Neutrophil (primary cell): ENCODE results near the gene NRROS.

Experiments
- H3K27ac ChIP-seq: fragments of 200-600 bp; sonication (generic); 2 replicates; pipeline ENCODE4 v1.5.1; 2016; ENCODE audit warnings: mild to moderate bottlenecking, moderate library complexity
- H3K27me3 ChIP-seq: fragments of 200-600 bp; sonication (generic); 2 replicates; pipeline ENCODE4 v1.6.0; 2016; ENCODE audit warnings: mild to moderate bottlenecking
- H3K36me3 ChIP-seq: fragments of 200-600 bp; sonication (generic); 2 replicates; pipeline ENCODE4 v1.5.1; 2017
- H3K4me1 ChIP-seq, 2 experiments: fragments of 200-600 bp in 1 of 2; sonication (generic) in 1 of 2; 1 replicate in 1 of 2; 2 replicates in 1 of 2; pipeline versions ENCODE4 v1.5.1 to v1.6.1; 2013 to 2016; ENCODE audit warnings: low read depth in 1 of 2, low read length in 1 of 2, mild to moderate bottlenecking in 1 of 2, moderate library complexity in 1 of 2; ENCODE audit not compliant: control insufficient read depth in 1 of 2, insufficient read depth in 1 of 2
- H3K4me3 ChIP-seq, 2 experiments: fragments of 200-600 bp in 1 of 2; sonication (generic) in 1 of 2; 1 replicate in 1 of 2; 2 replicates in 1 of 2; pipeline ENCODE4 v1.5.1; 2013 to 2016; ENCODE audit warnings: low read depth in 1 of 2, low read length in 1 of 2, mild to moderate bottlenecking in 1 of 2, moderate library complexity in 1 of 2
- H3K9me3 ChIP-seq: fragments of 200-600 bp; sonication (generic); 2 replicates; pipeline ENCODE4 v1.5.1; 2016
- TF ChIP-seq, protein P1 (sequence below): fragments of 200-600 bp; sonication (generic); IDR thresholded peaks from 2 replicates; pipeline ENCODE4 v1.5.1; 2016; ENCODE audit warnings: antibody characterized with exemption

NRROS gene

DNA sequence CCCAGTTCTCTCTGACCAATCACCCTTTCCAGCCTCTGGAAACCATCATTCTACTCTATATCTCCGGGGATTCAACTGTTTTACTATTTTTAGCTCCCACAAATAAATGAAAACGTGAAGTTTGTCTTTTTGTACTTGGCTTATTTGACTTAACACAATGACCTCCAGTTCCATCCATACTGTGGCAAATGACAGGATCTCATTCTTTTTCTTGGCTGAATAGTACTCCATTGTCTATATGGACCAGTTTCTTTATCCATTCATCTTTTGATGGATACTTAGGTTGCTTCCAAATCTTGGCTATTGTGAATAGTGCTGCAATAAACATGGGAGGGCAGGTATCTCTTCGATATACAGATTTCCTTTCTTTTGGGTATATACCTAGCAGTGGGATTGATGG is 34.1 kb downstream of the NRROS start:
- Histone ChIP-seq H3K27ac (no peak overlapping the region), H3K36me3 (no peaks in the 10 kb centered on the region), H3K9me3 (no peaks in the 10 kb centered on the region), H3K4me3 (no peak overlapping the region), H3K4me1 (peaks cover 25 to 26% of the 10 kb centered on the region in 2 experiments), H3K27me3 (no peaks in the 10 kb centered on the region)
- TF ChIP-seq, protein P1, sequence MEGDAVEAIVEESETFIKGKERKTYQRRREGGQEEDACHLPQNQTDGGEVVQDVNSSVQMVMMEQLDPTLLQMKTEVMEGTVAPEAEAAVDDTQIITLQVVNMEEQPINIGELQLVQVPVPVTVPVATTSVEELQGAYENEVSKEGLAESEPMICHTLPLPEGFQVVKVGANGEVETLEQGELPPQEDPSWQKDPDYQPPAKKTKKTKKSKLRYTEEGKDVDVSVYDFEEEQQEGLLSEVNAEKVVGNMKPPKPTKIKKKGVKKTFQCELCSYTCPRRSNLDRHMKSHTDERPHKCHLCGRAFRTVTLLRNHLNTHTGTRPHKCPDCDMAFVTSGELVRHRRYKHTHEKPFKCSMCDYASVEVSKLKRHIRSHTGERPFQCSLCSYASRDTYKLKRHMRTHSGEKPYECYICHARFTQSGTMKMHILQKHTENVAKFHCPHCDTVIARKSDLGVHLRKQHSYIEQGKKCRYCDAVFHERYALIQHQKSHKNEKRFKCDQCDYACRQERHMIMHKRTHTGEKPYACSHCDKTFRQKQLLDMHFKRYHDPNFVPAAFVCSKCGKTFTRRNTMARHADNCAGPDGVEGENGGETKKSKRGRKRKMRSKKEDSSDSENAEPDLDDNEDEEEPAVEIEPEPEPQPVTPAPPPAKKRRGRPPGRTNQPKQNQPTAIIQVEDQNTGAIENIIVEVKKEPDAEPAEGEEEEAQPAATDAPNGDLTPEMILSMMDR: no peak

DNA sequence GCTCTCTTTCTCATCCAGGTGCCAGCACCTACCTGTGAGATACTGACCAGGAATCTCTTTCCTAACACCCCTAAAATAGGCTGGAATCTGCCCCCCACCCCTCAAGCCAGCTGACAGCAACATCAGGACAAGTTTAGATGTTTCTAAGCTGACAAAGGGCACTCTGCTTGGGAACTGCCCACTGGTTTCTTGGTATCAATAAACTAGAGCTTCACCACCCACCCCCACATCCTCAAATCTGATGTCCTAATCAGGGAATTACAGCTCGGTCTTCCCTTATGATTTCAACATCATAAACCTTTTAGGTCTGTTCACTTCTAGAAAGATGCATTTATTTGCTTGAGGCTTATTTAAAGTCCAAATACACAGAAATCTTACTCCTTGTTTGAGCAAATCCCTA is 37.9 kb downstream of the NRROS start:
- H3K27ac ChIP-seq: peak overlapping the region; percentile 29
- H3K27me3 ChIP-seq: no peaks in the 10 kb centered on the region
- peaks cover 18% of the 10 kb centered on the region in 2 experiments for H3K4me1 ChIP-seq
- TF ChIP-seq, protein P1: no peak
- H3K9me3 ChIP-seq: no peaks in the 10 kb centered on the region
- H3K36me3 ChIP-seq: no peaks in the 10 kb centered on the region
- H3K4me3 ChIP-seq: no peak overlapping the region

DNA sequence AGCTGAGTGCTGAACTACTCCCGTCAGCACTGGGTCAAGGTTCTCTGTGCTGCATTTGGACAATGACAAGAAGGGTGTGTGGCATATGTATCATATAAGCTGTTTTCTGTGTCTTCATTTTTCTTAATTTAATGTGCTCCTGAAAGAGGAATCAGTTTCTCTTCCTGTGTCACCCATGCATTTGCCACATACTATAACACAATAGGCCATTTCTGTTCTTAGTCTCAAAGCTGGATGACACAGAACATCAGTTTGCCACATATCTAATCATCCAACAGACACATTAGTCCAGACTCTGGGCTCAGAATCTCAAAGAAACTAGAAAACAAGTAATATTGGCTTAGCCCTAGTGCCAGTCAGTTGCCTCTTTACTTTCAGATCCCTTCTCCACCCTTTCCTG is 38.4 kb downstream of the NRROS start:
- no peaks in the 10 kb centered on the region for H3K36me3 ChIP-seq
- peak overlapping the region; percentile 29 for H3K27ac ChIP-seq
- TF ChIP-seq, protein P1: no peak
- no peaks in the 10 kb centered on the region for H3K9me3 ChIP-seq
- H3K27me3 ChIP-seq: no peaks in the 10 kb centered on the region
- H3K4me1 ChIP-seq: peaks cover 18% of the 10 kb centered on the region in 2 experiments
- no peak overlapping the region for H3K4me3 ChIP-seq

DNA sequence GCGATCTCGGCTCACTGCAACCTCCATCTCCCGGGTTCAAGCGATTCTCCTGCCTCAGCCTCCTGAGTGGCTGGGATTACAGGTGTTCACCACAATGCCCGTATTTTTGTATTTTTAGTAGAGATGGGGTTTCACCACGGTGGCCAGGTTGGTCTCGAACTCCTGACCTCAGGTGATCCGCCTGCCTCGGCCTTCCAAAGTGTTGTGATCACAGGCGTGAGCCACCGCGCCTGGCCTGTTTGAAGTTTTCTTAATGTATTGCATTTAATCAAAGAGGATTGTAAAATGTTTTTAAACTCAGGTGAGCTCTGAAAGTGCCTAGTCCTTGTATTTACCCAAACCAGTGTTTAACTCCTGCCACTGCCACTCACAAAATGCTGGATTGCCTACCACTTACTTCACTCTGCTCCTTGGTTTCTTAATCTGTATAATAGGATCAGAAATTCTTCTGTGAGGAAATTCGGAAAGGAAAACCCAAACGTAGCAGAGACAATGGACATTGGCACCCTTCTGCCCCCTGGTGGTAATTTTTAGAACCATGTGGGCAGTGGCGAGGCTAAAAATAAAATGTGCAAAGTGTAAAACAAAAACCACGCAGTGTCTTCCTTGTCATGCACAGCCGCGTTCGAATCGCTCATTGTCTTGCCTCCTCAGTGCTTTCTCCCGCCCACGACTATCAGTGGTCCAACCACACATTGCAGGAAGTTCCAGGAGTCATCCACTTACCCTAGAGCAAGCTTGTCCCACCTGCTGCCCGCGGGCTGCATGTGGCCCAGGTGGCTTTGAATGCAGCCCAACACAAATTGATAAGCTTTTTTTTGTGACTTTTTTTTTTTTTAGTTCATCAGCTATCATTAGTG is 45.3 kb downstream of the NRROS start:
- Histone ChIP-seq H3K27me3 (no peaks in the 10 kb centered on the region), H3K4me1 (peaks cover 55 to 57% of the 10 kb centered on the region in 2 experiments), H3K9me3 (no peaks in the 10 kb centered on the region), H3K27ac (peak overlapping the region; percentile 99), H3K4me3 (peak overlapping the region; percentile 33 to 37), H3K36me3 (no peaks in the 10 kb centered on the region)
- TF ChIP-seq, protein P1: peak; percentile 90

DNA sequence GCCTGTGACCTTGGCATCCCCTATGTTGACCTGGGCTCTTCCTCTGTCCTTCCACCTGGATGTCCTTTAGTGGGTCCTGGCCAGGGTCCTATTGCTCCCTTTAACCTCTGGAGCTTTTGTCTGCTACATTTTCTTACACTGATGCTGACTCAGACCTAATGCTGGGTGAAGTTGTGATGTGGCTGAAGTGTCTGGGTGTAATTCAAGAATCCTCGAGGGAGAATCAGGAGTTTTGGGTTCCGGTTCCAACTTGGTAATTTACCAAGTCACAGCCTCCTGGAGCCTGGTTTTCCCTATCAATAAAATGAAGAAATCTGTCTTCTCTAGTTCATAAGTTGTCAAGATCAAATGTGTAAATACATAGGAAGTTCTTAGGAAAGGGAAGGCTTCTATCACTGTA is 46.9 kb downstream of the NRROS start:
- Histone ChIP-seq H3K27me3 (no peaks in the 10 kb centered on the region), H3K36me3 (no peaks in the 10 kb centered on the region), H3K27ac (peak overlapping the region; percentile 99), H3K4me1 (peaks cover 71 to 73% of the 10 kb centered on the region in 2 experiments), H3K4me3 (no peak overlapping the region), H3K9me3 (no peaks in the 10 kb centered on the region)
- TF ChIP-seq, protein P1: no peak
